HL-60 (cell line): ENCODE data around the gene P4HA2.

Source experiments
- CTCF ChIP-seq: IDR thresholded peaks from one replicate; pipeline ENCODE4 v1.5.1; 2011; ENCODE audit warnings: low read length, control low read depth, inconsistent platforms; ENCODE audit not compliant: insufficient read depth
- GABPA ChIP-seq: IDR thresholded peaks from 2 replicates; pipeline ENCODE4 v1.6.1; 2012; ENCODE audit warnings: low read depth

- TF ChIP-seq CTCF (no peak), GABPA (no peak)
Observed at GRCh38 chr5:132150565-132150964, 77.1 kb downstream of the P4HA2 start.
